H9 (cell line): ENCODE results near the gene TMIE. TPM values are rescaled to one million over a fixed set of nuclear protein-coding genes. Genes with fewer than 3 reads are reported as not detected.
A peak's percentile ranks its signal among the peaks of the same experiment; 100 is the strongest.

Experiments used
- DNase-seq: peaks from one replicate; pipeline ENCODE4 v3.0.0-alpha.2; 2017
- H2AFZ ChIP-seq: one replicate; pipeline ENCODE4 v1.6.1; 2013; ENCODE audit warnings: mild to moderate bottlenecking, low read length, control low read depth, moderate library complexity
- H2AK5ac ChIP-seq: 2 replicates; pipeline ENCODE4 v1.6.1; 2013; ENCODE audit warnings: low read length, control low read depth, mixed read lengths; ENCODE audit not compliant: insufficient read length
- H2BK120ac ChIP-seq: one replicate; pipeline ENCODE4 v1.6.1; 2013; ENCODE audit warnings: low read depth, mild to moderate bottlenecking, low read length, control low read depth, inconsistent platforms; ENCODE audit not compliant: poor library complexity, severe bottlenecking
- H2BK12ac ChIP-seq: 2 replicates; pipeline ENCODE4 v1.6.1; 2013; ENCODE audit warnings: low read length, control low read depth, mixed read lengths, low read depth; ENCODE audit not compliant: insufficient read length
- H2BK15ac ChIP-seq: 2 replicates; pipeline ENCODE4 v1.6.1; 2013; ENCODE audit warnings: low read depth, low read length, control low read depth
- H2BK20ac ChIP-seq: one replicate; pipeline ENCODE4 v1.6.1; 2013; ENCODE audit warnings: low read depth, mild to moderate bottlenecking, low read length, control low read depth, inconsistent platforms; ENCODE audit not compliant: poor library complexity, severe bottlenecking
- H2BK5ac ChIP-seq: 2 replicates; pipeline ENCODE4 v1.6.1; 2013; ENCODE audit warnings: low read length, control low read depth, mixed read lengths; ENCODE audit not compliant: insufficient read length
- H3K14ac ChIP-seq: 2 replicates; pipeline ENCODE4 v1.6.1; 2013; ENCODE audit warnings: low read length, control low read depth; ENCODE audit not compliant: insufficient read depth
- H3K18ac ChIP-seq: 2 replicates; pipeline ENCODE4 v1.6.1; 2013; ENCODE audit warnings: low read depth, mild to moderate bottlenecking, mixed read lengths, low read length, control low read depth; ENCODE audit not compliant: insufficient read length
- H3K23ac ChIP-seq: 2 replicates; pipeline ENCODE4 v1.6.1; 2013; ENCODE audit warnings: low read length, control low read depth, mixed read lengths, low read depth; ENCODE audit not compliant: insufficient read length
- H3K23me2 ChIP-seq: 2 replicates; pipeline ENCODE4 v1.6.1; 2013; ENCODE audit warnings: low read depth, mild to moderate bottlenecking, mixed read lengths, low read length, control low read depth; ENCODE audit not compliant: insufficient read length, poor library complexity, severe bottlenecking
- H3K27ac ChIP-seq: 2 replicates; pipeline ENCODE4 v1.5.1; 2013; ENCODE audit warnings: low read length, control low read depth, mixed read lengths, low read depth; ENCODE audit not compliant: insufficient read length
- H3K27me3 ChIP-seq: 2 replicates; pipeline ENCODE4 v1.6.1; 2013; ENCODE audit warnings: low read length, control low read depth, inconsistent platforms; ENCODE audit not compliant: insufficient read depth
- H3K4ac ChIP-seq: 2 replicates; pipeline ENCODE4 v1.6.1; 2013; ENCODE audit warnings: low read depth, mild to moderate bottlenecking, control low read depth, inconsistent platforms, low read length, moderate library complexity
- H3K4me1 ChIP-seq: 2 replicates; pipeline ENCODE4 v1.6.1; 2013; ENCODE audit warnings: low read length, control low read depth, inconsistent platforms; ENCODE audit not compliant: insufficient read depth
- H3K4me2 ChIP-seq: 2 replicates; pipeline ENCODE4 v1.6.1; 2013; ENCODE audit warnings: low read length, control low read depth, mixed read lengths; ENCODE audit not compliant: insufficient read length, insufficient read depth
- H3K56ac ChIP-seq: 2 replicates; pipeline ENCODE4 v1.6.1; 2013; ENCODE audit warnings: low read depth, mild to moderate bottlenecking, mixed read lengths, low read length, control low read depth; ENCODE audit not compliant: insufficient read length
- H3K79me1 ChIP-seq: 2 replicates; pipeline ENCODE4 v1.6.1; 2013; ENCODE audit warnings: low read depth, mild to moderate bottlenecking, moderate library complexity, low read length, control low read depth, inconsistent platforms; ENCODE audit not compliant: insufficient read depth, poor library complexity, severe bottlenecking
- H3K79me2 ChIP-seq: 2 replicates; pipeline ENCODE4 v1.6.1; 2013; ENCODE audit warnings: low read length, control low read depth, inconsistent platforms; ENCODE audit not compliant: insufficient read depth
- H3K9ac ChIP-seq: 2 replicates; pipeline ENCODE4 v1.6.1; 2013; ENCODE audit warnings: low read length, control low read depth, mixed read lengths; ENCODE audit not compliant: insufficient read length; ENCODE audit errors: extremely low read depth
- H3K9me3 ChIP-seq: one replicate; pipeline ENCODE4 v1.6.1; 2013; ENCODE audit warnings: low read depth, low read length, inconsistent platforms; ENCODE audit not compliant: control insufficient read depth
- H3T11ph ChIP-seq: one replicate; pipeline ENCODE4 v1.6.1; 2013; ENCODE audit warnings: mild to moderate bottlenecking, low read length, control low read depth, inconsistent platforms
- H4K20me1 ChIP-seq: one replicate; pipeline ENCODE4 v1.6.1; 2013; ENCODE audit not compliant: control insufficient read depth, insufficient read length, insufficient read depth
- H4K5ac ChIP-seq: 2 replicates; pipeline ENCODE4 v1.6.1; 2013; ENCODE audit warnings: low read depth, mild to moderate bottlenecking, mixed read lengths, low read length, control low read depth; ENCODE audit not compliant: insufficient read length
- H4K8ac ChIP-seq: replicated peaks from 2 replicates; pipeline ENCODE4 v1.6.1; 2013; ENCODE audit warnings: low read length, control low read depth, mixed read lengths, low read depth; ENCODE audit not compliant: insufficient read length
- H4K91ac ChIP-seq: 2 replicates; pipeline ENCODE4 v1.6.1; 2013; ENCODE audit warnings: low read depth, mild to moderate bottlenecking, moderate library complexity, mixed read lengths, low read length, control low read depth; ENCODE audit not compliant: insufficient read length
- H3K27ac Mint-ChIP-seq, 3 experiments: 2 replicates in 2 of 3; 3 replicates in 1 of 3; pipeline ENCODE4 v1.8.0; 2020 to 2021; ENCODE audit warnings: mixed read lengths in 3 of 3, mild to moderate bottlenecking in 1 of 3, moderate library complexity in 1 of 3
- H3K27me3 Mint-ChIP-seq: 2 replicates; pipeline ENCODE4 v1.8.0; 2021; ENCODE audit warnings: low read depth, mild to moderate bottlenecking, moderate library complexity, mixed read lengths
- H3K36me3 Mint-ChIP-seq, 3 experiments: 2 replicates in 2 of 3; 3 replicates in 1 of 3; pipeline ENCODE4 v1.8.0; 2020 to 2021; ENCODE audit warnings: low read depth in 3 of 3, mixed read lengths in 3 of 3; ENCODE audit not compliant: insufficient read depth in 1 of 3
- H3K4me1 Mint-ChIP-seq, 2 experiments: 2 replicates each; pipeline ENCODE4 v1.8.0; 2020; ENCODE audit warnings: mixed read lengths in 2 of 2
- H3K4me3 Mint-ChIP-seq, 2 experiments: 2 replicates in 1 of 2; 3 replicates in 1 of 2; pipeline ENCODE4 v1.8.0; 2020 to 2021; ENCODE audit warnings: mild to moderate bottlenecking in 2 of 2, mixed read lengths in 2 of 2, moderate library complexity in 1 of 2
- H3K9me3 Mint-ChIP-seq, 2 experiments: 2 replicates in 1 of 2; 3 replicates in 1 of 2; pipeline ENCODE4 v1.8.0; 2020; ENCODE audit warnings: mild to moderate bottlenecking in 2 of 2, mixed read lengths in 2 of 2, moderate library complexity in 1 of 2
- CTCF ChIP-seq: fragments of 200-600 bp; sonication (generic); conservative IDR thresholded peaks from 3 replicates; pipeline ENCODE4 v1.8.0; 2021; ENCODE audit warnings: antibody characterized with exemption, mild to moderate bottlenecking
- WGBS: extraction: QIAGEN DNeasy Blood & Tissue Kit; methylation state at CpG from one replicate; pipeline ENCODE4 v1.1.7; 2013; ENCODE audit warnings: missing lambda C conversion rate, low lambda C conversion rate, mixed read lengths; ENCODE audit not compliant: insufficient read length; ENCODE audit errors: extremely low coverage; 5-methylcytosine and 5-hydroxymethylcytosine counted together
- total RNA-seq: library from RNA; stranded (reverse); gene quantifications from 2 replicates; pipeline ENCODE4 v1.2.1, GENCODE V29; 2021

Gene TMIE
- total RNA-seq, 1 experiment from 2014 or later, result 0.63 TPM

GRCh38 chr3:46659285-46659684, 41.9 kb upstream of the TMIE start:
- no peaks in the 10 kb centered on the region for H3K23me2 ChIP-seq
- no peak overlapping the region for H3T11ph ChIP-seq
- no peak overlapping the region for H4K5ac ChIP-seq
- DNase-seq, result peak; percentile 54
- H3K4me2 ChIP-seq, result no peak overlapping the region
- H2AFZ ChIP-seq, result no peak overlapping the region
- no peak overlapping the region for H2BK20ac ChIP-seq
- no peak overlapping the region for H3K27ac ChIP-seq
- H3K23ac ChIP-seq, result no peak overlapping the region
- WGBS, result no CpG with 5 or more reads among the region's 8 CpGs
- H3K4ac ChIP-seq, result no peak overlapping the region
- H4K91ac ChIP-seq, result no peak overlapping the region
- H3K79me1 ChIP-seq, result no peaks in the 10 kb centered on the region
- H3K56ac ChIP-seq, result no peak overlapping the region
- H2BK12ac ChIP-seq, result no peak overlapping the region
- no peak overlapping the region for H2AK5ac ChIP-seq
- no peak overlapping the region for H2BK5ac ChIP-seq
- H3K4me3 Mint-ChIP-seq, result no peak overlapping the region
- H4K8ac ChIP-seq, result no peak overlapping the region
- no peaks in the 10 kb centered on the region for H3K27me3 ChIP-seq
- H3K27me3 Mint-ChIP-seq, result peaks cover 6% of the 10 kb centered on the region
- no peaks in the 10 kb centered on the region for H3K79me2 ChIP-seq
- H3K18ac ChIP-seq, result no peak overlapping the region
- no peak overlapping the region for H3K14ac ChIP-seq
- H2BK120ac ChIP-seq, result no peak overlapping the region
- H4K20me1 ChIP-seq, result no peaks in the 10 kb centered on the region
- peak overlapping the region in 1 of 3 experiments; percentile 13; a peak in 1 of 7 replicates for H3K27ac Mint-ChIP-seq
- H3K9me3 Mint-ChIP-seq, result no peaks in the 10 kb centered on the region; a peak in 1 of 5 replicates
- no peak overlapping the region for H2BK15ac ChIP-seq
- no peak overlapping the region for H3K9ac ChIP-seq
- peaks cover 18% of the 10 kb centered on the region; the same call in 1 of the 2 replicates for H3K4me1 ChIP-seq
- H3K36me3 Mint-ChIP-seq, result no peaks in the 10 kb centered on the region; a peak in 1 of 7 replicates
- TF ChIP-seq CTCF, result no peak
- H3K4me1 Mint-ChIP-seq, result peaks cover 77 to 81% of the 10 kb centered on the region in 2 experiments
- H3K9me3 ChIP-seq, result no peaks in the 10 kb centered on the region
